GM21825 (cell line): ENCODE results near the gene PECR.
"Not testable (repeated sequence)": the region's sequence is repeated elsewhere in the genome, so short reads cannot be mapped to it uniquely, and the experiment has no call there.

Experiments used
- ATAC-seq: cut with Tn5 transposase; IDR thresholded peaks from one replicate; pipeline ENCODE4 v1.9.1; 2021; ENCODE audit warnings: mild to moderate bottlenecking, moderate library complexity; ENCODE audit not compliant: unreplicated experiment

Gene PECR

DNA sequence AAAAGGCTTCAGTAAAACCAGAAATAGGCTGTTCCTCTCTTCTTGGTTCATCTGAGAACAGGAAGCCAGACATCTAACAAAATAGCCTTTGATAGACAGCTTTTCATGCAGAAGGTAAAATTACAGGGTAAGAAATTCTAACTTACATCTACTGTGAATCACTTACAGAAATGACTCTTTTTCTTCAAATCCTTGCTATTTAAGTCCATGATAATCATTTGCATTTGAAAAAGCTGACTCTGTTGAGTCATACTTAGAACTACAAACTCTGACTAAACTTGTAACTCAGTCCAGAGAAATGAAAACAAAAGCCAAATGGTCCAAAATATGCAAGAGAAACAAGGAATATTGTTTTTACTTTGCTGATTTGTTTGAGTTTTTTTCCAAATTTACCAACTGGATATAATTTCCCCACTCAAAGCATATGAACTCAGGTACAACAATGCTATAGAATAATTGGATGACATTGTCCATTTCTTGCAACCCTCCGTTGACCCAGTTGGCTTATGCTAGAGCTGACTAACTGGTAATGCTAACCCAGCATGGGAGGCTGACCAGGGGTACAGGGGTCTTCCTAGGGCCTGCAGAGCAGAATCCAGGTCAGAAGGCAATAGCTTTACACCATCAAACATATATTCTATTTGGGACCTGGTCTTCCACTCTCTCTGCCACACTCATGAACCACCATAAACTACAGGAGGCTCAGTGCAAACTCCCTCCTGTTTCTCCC is 49.5 kb downstream of the PECR start:
- ATAC-seq = peak; percentile 71

DNA sequence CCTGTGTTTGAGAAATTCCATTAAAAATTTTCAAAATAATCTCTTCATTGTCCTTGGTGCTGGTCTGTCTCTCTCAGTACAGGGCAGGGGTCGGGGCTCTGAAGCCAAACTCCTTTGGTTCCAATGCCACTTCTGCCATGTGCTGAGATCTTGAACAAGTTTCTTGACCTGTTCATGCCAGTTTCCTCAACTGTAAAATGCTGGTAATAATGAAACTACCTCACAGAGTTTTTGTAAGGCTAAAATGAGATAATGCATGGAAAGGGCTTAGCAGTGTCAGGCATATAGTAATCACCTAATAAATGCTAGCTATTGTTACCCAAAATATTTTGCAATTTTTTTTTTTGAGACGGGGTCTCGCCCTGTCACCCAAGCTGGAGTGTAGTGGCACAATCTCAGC is 51.4 kb downstream of the PECR start:
- ATAC-seq = no peak

DNA sequence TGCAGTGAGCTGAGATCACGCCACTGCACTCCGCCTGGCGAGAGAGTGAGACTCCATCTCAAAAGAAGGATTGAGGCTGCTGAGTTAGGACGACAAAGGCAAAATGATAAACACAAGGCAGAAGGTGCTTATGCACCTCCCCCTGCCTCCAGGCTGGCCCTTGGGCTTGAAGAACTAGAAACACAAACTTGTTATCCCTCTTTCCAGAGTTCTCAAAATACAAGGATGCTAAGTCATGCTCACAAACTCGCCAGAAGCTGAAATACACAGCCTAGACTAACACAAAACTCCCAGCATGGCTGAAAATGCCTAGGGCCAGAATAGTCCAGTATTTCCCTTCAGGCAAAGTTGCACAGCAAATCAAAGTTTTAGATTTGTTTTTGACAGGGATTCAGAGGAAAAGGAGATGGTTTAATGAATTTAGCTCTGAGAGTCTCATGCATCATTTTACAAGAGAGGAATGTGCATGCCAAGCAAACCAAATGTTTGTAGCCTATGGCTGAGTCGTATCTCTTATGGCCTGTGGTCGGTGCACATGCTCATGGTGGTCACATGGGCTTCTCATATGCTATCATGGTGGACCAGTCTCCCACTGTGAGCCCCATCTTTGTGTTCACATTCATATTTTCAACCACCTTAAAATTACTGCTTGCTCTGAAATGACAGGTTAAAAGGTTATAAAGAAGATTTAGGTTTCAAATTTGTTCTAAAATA is 52.0 kb downstream of the PECR start:
- no peak for ATAC-seq

DNA sequence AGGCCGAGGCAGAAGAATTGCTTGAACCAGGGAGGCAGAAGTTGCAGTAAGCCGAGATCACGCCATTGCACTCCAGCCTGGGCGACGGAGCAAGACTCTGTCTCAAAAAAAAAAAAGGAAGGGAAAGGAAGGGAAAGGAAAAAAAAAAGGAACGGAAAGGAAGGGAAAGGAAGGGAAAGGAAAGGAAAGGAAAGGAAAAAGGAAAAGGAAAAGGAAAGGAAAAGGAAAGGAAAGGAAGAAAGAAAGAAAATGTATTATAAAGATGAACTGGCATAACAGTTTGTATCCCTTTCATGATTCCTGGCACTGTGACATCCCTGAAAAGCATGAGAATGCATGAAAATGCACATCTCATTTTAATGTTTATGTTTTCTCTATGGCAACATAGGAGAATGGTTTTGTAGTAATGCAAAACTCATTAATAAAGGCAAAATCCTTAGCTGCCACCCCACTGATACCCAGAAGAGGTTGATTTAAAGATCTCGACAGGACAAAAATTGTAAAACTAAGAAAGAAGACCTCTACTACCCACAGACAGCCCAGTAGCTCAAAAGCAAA is 56.8 kb downstream of the PECR start:
- ATAC-seq = no peak

DNA sequence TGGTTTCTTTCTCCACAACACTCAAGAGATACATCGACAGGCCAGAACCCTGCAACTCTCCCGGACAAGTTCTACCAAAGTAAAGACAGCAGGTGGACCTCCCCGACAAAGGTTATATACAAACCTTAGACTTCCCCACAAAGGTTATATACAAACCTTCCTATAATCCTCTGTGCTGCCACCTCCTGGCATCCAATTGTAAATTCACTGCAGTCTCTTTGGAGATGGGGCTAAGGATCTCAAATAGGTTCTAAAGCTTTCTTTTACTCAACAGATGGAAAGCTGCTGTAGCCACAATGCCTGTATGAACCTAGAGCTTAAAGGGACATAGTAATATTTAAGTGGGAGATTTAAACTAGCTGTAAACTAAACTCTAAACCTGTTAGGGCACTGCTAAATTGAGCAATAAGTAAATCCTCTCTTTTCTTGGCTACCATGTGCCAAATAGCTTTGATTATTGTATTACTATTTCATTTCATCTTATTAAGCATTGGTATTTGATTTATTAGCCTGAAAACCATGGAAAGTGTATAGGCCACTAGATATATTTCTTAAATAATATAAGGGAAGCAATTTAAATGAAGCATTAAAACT is 58.5 kb downstream of the PECR start:
- peak; percentile 88 for ATAC-seq

DNA sequence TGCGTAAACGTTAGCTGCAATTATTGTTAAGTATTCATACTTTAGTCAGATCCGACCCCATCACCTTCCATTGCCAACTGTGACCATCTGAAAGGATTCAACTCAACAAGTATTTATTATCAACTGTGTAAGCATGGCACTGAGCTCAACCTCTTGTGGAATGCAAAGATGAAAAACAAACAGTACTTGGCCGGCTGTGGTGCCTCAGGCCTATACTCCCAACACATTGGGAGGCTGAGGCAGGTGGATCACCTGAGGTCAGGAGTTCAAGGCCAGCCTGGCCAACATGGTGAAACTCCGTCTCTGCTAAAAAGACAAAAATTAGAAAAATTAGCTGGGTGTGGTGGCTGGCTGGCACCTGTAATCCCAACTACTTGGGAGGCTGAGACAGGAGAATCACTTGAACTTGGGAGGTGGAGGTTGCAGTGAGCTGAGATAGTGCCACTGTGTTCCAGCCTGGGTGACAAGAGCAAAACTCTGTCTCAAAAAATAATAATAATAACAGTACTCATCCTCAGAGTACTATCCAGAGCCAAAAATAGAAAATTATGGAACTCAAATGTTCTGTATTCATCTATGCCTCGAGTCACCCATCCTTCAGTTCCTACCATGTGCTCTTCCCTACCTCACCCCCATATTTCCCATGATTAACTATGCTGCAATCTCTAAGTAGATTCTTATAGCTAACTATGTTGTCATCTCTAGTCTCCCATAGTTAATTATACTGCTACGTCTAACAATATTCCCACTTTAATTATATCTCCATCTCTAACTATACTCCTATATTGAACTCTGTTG is 59.6 kb downstream of the PECR start:
- no peak for ATAC-seq

DNA sequence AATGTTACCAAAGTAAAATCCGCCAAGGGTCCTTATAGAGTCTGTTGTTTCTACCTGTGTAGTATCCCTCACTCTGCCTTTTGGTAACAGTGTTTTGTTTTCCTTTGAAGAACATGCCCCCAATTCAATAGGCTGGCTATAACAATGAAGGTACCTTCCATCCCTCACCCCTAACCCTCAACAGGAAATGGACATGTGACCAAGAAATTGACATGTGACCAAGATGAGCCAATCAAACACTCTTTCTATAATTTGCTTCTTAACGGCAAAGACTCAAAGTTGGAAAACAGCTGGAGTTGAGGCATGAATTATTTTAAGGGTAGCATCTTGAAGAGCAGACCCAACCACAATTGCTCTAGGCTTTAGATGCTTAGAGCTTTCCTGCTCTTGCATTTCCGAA is 62.9 kb downstream of the PECR start:
- ATAC-seq = no peak

DNA sequence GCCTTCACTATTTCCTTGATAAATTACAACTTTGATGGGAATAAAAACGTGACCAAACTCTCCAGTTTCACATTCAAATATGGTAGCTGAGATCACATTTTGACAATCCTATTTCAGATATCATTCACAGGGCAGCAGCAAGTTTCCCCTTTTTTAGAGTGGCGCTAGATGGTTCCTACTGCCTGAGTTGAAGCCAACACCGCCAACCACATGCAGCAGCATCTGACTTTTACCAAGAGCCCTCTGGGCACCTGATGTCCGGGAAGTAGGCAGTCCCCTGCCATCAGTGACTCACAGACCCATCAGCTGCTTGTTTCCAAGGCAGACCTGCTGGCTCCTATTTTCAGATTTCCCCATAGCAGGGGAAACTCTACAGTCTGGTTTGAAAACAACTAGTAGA is 64.2 kb downstream of the PECR start:
- ATAC-seq = peak; percentile 35

DNA sequence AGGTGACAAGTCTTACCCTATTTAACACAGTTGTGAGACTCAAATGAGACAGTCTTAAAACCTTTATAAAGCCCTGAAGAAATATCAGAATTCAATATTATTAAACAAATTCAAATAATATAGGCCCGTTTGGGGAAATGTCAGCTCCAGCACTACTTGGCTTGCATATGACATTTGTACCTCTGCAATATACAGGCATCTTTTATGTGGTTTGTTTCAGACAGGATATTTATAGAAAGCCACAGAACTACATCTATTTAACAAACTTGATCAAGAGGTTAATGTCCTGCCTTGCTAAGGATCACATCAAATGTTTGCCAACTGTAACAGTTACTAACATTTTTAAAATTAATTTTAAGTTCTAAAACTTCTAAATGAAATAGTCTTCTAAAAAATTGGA is 65.0 kb downstream of the PECR start:
- no peak for ATAC-seq

DNA sequence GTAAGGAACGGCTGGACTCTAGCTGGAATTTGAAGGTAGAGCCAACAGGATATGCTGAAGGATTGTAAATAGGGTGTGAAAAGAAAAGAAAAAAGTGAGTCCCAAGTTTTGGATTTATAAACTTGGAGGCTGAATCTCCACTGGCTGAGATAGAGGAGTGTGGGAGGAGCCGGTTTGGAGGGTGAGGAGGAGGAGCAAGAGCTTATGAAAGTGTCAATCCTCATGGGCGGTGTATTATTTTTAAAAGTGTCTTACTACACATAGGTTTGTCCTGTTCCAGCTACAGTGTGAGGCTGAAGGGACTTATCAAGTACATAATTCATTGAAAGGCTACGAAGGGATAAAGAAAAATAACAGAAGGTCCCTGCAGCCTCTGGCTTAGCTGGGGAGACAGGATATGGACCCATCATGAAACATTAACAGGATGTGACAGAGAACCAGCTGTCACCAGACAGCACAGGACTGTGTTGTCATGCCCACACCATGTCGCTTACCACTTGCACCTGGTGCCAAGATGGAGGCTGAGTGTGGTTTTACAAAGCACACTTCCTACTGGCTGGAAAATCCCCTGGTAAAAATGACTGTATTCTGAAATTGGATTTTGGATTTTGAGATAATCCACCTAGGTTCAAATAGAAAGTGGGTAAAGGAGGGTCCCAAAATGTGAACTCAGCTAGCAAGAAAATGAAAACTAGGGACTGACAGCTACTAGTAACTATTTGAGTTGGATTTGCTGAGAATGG is 65.7 kb downstream of the PECR start:
- peak; percentile 81 for ATAC-seq

DNA sequence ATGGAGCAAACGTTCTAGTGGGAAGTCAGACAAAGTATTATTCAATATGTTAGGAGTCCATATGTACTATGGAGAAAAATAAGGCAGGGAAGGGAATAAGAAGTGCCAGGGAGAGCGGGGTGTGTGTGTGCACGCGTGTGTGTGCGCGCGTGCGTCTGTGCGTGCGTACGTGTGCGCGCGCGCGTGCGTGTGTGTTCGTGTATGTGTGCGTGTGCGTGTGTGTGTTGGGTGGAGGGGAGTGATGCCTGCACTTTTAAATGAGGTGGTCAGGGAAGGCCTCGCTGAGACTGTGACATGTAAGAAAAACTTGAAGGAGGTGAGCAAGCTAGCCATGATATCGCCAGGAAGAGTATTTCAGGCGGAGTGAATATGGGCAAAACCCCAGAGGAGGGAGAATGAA is 66.6 kb downstream of the PECR start:
- no peak for ATAC-seq

DNA sequence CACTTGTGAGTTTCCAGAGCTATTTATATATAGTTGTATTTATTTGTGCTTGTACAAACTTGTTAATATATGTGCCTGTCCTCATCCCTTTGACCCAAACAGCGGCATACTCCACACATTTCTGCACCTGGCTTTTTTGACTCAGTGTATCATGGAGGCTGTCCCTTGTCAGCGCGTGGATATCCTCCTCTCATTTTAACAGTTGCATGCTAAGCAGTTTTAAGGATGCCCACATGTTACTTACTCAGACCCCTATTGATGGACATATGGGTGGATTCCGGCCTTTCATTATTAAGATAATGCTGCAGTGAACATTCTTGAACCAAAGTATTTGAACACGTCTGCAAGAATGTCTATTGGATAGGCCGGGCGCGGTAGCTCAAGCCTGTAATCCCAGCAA is 67.6 kb downstream of the PECR start:
- no peak for ATAC-seq

DNA sequence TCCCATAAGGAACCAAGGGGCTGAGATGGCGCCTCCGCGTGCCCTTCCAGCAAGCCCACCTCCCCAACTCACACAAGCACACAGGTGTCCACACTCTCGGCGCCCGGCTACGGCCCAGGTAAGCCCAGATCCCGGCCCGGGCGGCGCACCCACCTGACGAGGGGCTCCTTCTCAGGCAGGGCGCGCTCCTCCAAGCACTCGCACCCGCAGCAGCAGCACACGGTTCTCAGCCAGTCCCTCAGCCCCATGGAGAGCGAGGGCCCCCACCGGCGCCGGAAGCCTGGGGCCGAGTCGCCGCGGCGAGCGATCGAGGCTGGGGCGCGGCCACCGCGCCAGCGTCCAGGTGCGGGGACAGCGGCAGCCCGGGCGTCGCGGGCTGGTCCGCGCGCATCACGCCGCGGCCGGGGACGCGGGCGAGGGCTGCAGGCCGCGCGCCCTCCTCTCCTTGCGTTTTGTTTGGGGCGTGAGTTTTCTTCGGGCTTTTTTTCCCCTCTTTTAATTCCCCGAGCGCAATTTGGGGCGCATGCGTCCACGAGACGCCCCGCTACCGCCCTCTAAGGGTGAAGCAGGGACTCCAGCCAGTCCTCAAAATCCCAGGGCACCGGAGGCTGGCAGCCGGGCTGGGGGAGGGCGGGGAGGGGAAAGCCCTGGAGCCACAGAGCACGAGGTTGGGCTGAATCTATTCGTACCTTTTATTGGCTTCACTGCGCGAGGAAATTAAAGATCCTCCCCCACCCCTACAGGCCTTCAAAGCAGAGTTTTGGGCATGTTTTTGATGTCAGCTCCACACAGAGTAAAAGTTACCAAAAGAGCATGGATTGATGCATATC is 68.3 kb downstream of the PECR start, which contains the start of gene MREG:
Gene MREG (minus strand): TSS at position 472 of the 830 bp plus-strand sequence. CDS start 224 bp downstream, at position 248.
- peak; percentile 41 for ATAC-seq

DNA sequence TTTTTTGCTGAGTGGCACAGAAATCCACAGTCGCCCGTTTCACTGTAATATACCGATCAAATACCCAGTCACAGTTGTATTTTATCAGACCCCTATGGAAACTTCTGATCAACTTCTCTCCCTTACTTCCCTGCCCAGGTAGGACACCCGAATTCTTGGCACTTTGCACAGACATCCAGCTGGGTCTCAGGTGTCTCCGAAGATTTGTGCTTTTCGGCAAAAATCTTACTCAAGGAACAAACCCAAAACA is 68.9 kb downstream of the PECR start:
- no peak for ATAC-seq

DNA sequence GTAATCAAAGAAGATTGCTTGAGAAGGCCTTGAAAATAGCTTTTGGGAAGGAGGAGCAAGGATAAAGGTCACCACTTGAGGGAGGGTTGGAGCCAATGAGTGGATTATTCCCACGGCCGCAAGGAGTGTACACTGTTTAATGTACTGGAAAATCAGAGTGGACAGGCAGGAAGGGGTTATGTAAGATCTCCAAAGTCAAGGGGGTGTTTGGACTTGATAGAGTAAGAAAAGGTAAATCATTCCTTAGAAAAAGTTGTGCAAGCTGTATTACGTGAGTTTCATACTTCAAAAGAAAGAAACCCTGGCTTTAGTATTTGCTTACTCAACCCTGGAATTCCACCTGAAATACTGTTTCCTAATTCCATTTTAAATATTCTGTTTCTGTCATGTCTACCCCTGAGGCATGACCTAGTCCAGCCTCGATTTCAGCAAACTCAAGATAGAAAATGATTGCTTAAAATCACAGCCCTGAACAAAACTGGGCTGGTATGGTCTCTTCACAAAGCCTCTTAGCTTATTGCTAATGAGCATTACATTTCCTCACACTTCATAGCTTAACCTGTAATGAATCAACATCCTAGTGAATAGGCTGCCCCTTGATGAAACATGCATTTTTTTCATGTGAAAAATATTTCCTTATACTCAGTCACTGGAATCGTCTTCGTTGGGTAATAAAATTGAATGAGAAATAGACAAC is 69.3 kb downstream of the PECR start:
- no peak for ATAC-seq

DNA sequence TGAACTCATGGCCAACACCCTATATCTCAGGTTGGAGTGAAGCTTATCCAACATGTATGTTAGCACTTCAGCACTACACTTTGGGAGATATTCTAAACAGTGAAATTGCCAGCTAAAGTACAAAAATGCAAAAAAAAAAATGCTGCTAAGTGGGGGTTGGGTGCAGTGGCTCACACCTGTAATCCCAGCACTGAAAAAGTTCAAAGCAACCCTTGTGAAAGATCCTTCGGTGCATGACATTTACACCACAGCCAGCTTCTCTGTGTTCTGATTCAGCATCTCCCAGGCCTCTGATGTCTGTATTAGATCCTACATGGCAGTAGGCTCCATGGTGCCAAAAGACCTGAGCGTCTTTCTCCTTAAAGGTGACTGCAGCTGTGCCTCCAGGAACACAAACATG is 72.4 kb downstream of the PECR start:
- not testable (repeated sequence) for ATAC-seq

DNA sequence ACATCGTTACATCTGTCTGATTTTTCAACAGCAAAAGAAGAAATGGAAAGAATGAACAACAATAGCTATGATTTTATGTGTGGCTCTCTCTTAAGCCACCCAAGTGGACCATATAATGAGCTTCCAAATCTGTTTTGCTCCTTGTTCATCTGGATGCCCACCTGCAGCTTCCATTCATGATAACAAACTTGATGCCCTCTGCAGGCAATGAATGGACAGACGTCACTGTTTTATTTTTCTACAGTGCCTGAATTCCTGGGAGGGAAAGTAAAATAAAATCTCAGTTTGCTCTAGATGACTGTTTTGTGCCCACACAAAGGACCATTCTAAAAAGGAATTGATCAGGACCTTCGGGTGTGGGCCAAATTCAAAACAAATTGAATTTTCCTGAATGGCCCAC is 73.2 kb downstream of the PECR start:
- ATAC-seq = no peak

DNA sequence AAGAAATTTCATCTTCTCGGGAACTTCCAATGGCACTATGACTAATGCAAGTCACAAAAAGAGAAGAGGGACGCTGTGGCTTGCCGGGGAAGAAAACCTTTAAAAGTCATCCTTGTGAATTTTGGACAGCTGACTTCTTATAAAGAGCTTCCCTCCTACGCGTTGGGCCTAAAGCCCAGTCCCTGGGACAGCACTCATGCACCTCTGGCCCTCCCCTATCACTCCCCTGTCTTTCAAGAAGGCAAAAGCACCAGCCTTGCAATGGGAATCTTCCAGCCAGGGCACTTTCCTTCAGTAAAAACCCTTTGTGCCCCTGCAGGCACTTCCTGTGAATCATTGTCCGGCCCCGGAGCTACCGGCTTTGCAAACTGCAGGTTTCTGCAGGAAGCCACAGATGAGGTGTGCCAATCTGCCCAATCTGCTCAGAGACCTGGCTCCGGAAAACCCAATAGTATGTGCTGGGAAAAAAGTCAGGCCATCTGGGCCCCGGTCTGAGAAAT is 75.4 kb downstream of the PECR start:
- ATAC-seq = peak; percentile 58

DNA sequence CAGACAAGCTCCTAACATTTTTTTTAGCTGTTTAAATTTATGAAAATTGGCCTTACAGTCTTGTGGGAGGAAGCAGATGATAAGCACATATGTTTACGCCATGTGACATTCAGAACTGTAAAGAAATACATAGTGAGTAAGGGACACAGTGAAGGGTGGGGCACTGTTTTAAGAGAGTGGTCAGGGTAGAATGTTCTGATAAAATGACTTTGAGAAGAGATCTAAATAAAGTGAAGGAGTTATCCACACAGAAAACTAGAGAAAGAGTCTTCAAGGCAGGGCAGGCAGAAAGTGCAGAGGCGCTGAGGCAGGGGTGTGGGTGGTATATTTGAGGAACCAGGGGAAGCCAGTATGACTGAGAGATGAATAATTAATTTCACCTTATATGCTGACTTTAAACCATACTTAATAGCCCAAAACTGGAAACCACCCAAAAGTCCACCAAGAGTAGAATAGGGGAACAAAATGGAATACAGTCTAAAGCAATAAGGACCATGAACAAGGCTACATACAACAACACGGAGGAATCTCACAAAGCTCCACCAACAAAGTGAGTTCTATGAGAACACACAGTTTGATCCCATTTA is 76.8 kb downstream of the PECR start:
- no peak for ATAC-seq
